Hepatocyte (in vitro differentiated cells): Measurements from ENCODE around the gene NCLN. TPM values are rescaled to one million over a fixed set of nuclear protein-coding genes. Genes with fewer than 3 reads are reported as not detected.
"Not testable (repeated sequence)": the region's sequence is repeated elsewhere in the genome, so short reads cannot be mapped to it uniquely, and the experiment has no call there.

ENCODE experiments used
- DNase-seq: peaks from one replicate; pipeline ENCODE4 v3.0.0-alpha.2; 2016; ENCODE audit warnings: low spot score
- H2AFZ ChIP-seq: fragments of 200-600 bp; sonication (generic); 2 replicates; pipeline ENCODE4 v1.6.0; 2016; ENCODE audit warnings: antibody characterized with exemption, mild to moderate bottlenecking
- H3K27ac ChIP-seq: fragments of 200-600 bp; sonication (generic); 2 replicates; pipeline ENCODE4 v1.5.1; 2016; ENCODE audit warnings: mild to moderate bottlenecking
- H3K27me3 ChIP-seq: fragments of 200-600 bp; sonication (generic); 2 replicates; pipeline ENCODE4 v1.6.1; 2016
- H3K36me3 ChIP-seq: fragments of 200-600 bp; sonication (generic); replicated peaks from 2 replicates; pipeline ENCODE4 v1.5.1; 2016; ENCODE audit warnings: low read depth; ENCODE audit not compliant: insufficient read depth
- H3K4me1 ChIP-seq: fragments of 200-600 bp; sonication (generic); 2 replicates; pipeline ENCODE4 v1.5.1; 2016; ENCODE audit warnings: mild to moderate bottlenecking, moderate library complexity; ENCODE audit not compliant: insufficient read depth
- H3K4me2 ChIP-seq: fragments of 200-600 bp; sonication (generic); 2 replicates; pipeline ENCODE4 v1.6.0; 2016
- H3K4me3 ChIP-seq: fragments of 200-600 bp; sonication (generic); 2 replicates; pipeline ENCODE4 v1.5.1; 2016; ENCODE audit warnings: mild to moderate bottlenecking
- H3K79me2 ChIP-seq: fragments of 200-600 bp; sonication (generic); 2 replicates; pipeline ENCODE4 v1.6.0; 2017; ENCODE audit warnings: mild to moderate bottlenecking
- H3K9me2 ChIP-seq: fragments of 200-600 bp; sonication (generic); replicated peaks from 2 replicates; pipeline ENCODE4 v1.6.0; 2017; ENCODE audit warnings: mild to moderate bottlenecking; ENCODE audit not compliant: insufficient read depth
- H3K9me3 ChIP-seq: fragments of 200-600 bp; sonication (generic); 2 replicates; pipeline ENCODE4 v1.5.1; 2016; ENCODE audit warnings: low read depth, mild to moderate bottlenecking
- H4K20me1 ChIP-seq: fragments of 200-600 bp; sonication (generic); 2 replicates; pipeline ENCODE4 v1.6.0; 2016; ENCODE audit warnings: mild to moderate bottlenecking; ENCODE audit not compliant: insufficient read depth, poor library complexity, severe bottlenecking
- CTCF ChIP-seq: fragments of 200-600 bp; sonication (generic); IDR thresholded peaks from 2 replicates; pipeline ENCODE4 v1.5.1; 2016; ENCODE audit warnings: antibody characterized with exemption, mild to moderate bottlenecking; ENCODE audit not compliant: poor library complexity
- EZH2 ChIP-seq: fragments of 200-600 bp; sonication (generic); IDR thresholded peaks from 2 replicates; pipeline ENCODE4 v1.6.1; 2016; ENCODE audit warnings: antibody characterized with exemption, mild to moderate bottlenecking, borderline replicate concordance
- EZH2phosphoT487 ChIP-seq: fragments of 200-600 bp; sonication (generic); IDR thresholded peaks from one replicate; pipeline ENCODE4 v1.6.1; 2018; ENCODE audit warnings: antibody characterized with exemption, mild to moderate bottlenecking, low read depth, moderate library complexity; ENCODE audit not compliant: unreplicated experiment, severe bottlenecking
- WGBS: methylation state at CpG from one replicate; pipeline ENCODE4 v1.1.6; 2016; ENCODE audit warnings: low lambda C conversion rate; ENCODE audit errors: missing lambda C conversion rate; 5-methylcytosine and 5-hydroxymethylcytosine counted together
- polyA plus RNA-seq: library from polyadenylated mRNA; unstranded; fragments of >200 nt; fragmentation: Nextera tagmentation; extraction: Ambion mirVana; gene quantifications from 2 replicates; pipeline ENCODE4 v1.2.1, GENCODE V29; 2016
- total RNA-seq: library from RNA; depleted of rRNA; stranded (reverse); fragments of >200 nt; gene quantifications from 2 replicates; pipeline ENCODE4 v1.2.3, GENCODE V29; 2014

The NCLN gene
- total and polyA plus RNA-seq, 2 experiments from 2014 or later = 44.9 to 94.2 TPM

- Histone ChIP-seq H3K9me3 (no peaks in the 10 kb centered on the region), H3K9me2 (no peaks in the 10 kb centered on the region), H3K27me3 (no peaks in the 10 kb centered on the region), H3K27ac (no peak overlapping the region), H3K4me2 (no peak overlapping the region), H3K4me3 (no peak overlapping the region), H4K20me1 (no peaks in the 10 kb centered on the region), H3K79me2 (peaks cover 56% of the 10 kb centered on the region), H3K4me1 (peaks cover 11% of the 10 kb centered on the region), H2AFZ (no peak overlapping the region), H3K36me3 (no peaks in the 10 kb centered on the region)
- TF ChIP-seq EZH2phosphoT487 (no peak), CTCF (no peak), EZH2 (no peak)
- no peak for DNase-seq
- WGBS = 96% methylated on average over 15 of the region's 18 CpGs
Measured at GRCh38 chr19:3190470-3190770, 4.7 kb downstream of the NCLN start.

- no peaks in the 10 kb centered on the region for H3K9me3 ChIP-seq
- peaks cover 54% of the 10 kb centered on the region for H3K79me2 ChIP-seq
- no peak overlapping the region for H3K4me3 ChIP-seq
- no peak overlapping the region for H3K4me2 ChIP-seq
- H3K4me1 ChIP-seq = peaks cover 11% of the 10 kb centered on the region
- no peak overlapping the region for H3K27ac ChIP-seq
- no peak for TF ChIP-seq EZH2phosphoT487
- TF ChIP-seq CTCF = no peak
- no peak for TF ChIP-seq EZH2
- no peak for DNase-seq
- no peaks in the 10 kb centered on the region for H4K20me1 ChIP-seq
- WGBS = 97% methylated on average over 44 of the region's 46 CpGs
- H2AFZ ChIP-seq = no peak overlapping the region
- H3K36me3 ChIP-seq = no peaks in the 10 kb centered on the region
- no peaks in the 10 kb centered on the region for H3K27me3 ChIP-seq
- H3K9me2 ChIP-seq = no peaks in the 10 kb centered on the region
Measured at GRCh38 chr19:3190921-3191805, 5.4 kb downstream of the NCLN start.

GRCh38 chr19:3191806-3192104 is 6.0 kb downstream of the NCLN start:
- not testable (repeated sequence) for H2AFZ ChIP-seq, H3K36me3 ChIP-seq, H3K4me1 ChIP-seq, H3K27ac ChIP-seq, H3K27me3 ChIP-seq, H3K9me3 ChIP-seq, DNase-seq, H3K9me2 ChIP-seq, H4K20me1 ChIP-seq, H3K4me3 ChIP-seq, H3K4me2 ChIP-seq
- WGBS = 98% methylated on average over 11 of the region's 12 CpGs
- peaks cover 48% of the 10 kb centered on the region for H3K79me2 ChIP-seq

GRCh38 chr19:3192228-3192635 is 6.5 kb downstream of the NCLN start:
- Histone ChIP-seq H3K4me1 (peaks cover 5% of the 10 kb centered on the region), H3K79me2 (peaks cover 44% of the 10 kb centered on the region), H2AFZ (no peak overlapping the region), H3K27me3 (no peaks in the 10 kb centered on the region), H3K9me3 (no peaks in the 10 kb centered on the region), H3K4me3 (no peak overlapping the region), H3K9me2 (no peaks in the 10 kb centered on the region), H4K20me1 (no peaks in the 10 kb centered on the region), H3K36me3 (no peaks in the 10 kb centered on the region), H3K27ac (no peak overlapping the region), H3K4me2 (no peak overlapping the region)
- no peak for DNase-seq
- over 99% methylated on average over 17 of the region's 32 CpGs for WGBS
- TF ChIP-seq EZH2phosphoT487 = no peak
- no peak for TF ChIP-seq EZH2
- no peak for TF ChIP-seq CTCF
